Adipocyte (in vitro differentiated cells): ENCODE data around the gene OR9Q1.

Source experiments
- DNase-seq: peaks from one replicate; pipeline ENCODE4 v3.0.0-alpha.2; 2015; ENCODE audit warnings: low read depth
- H3K27me3 ChIP-seq: replicated peaks from 2 replicates; pipeline ENCODE4 v1.7.0; 2013; ENCODE audit warnings: mild to moderate bottlenecking, low read length, moderate library complexity; ENCODE audit not compliant: control insufficient read depth, insufficient read depth
- H3K36me3 ChIP-seq: 2 replicates; pipeline ENCODE4 v1.7.0; 2013; ENCODE audit warnings: low read length, mild to moderate bottlenecking, moderate library complexity; ENCODE audit not compliant: control insufficient read depth, insufficient read depth, severe bottlenecking
- H3K4me1 ChIP-seq: 2 replicates; pipeline ENCODE4 v1.7.0; 2013; ENCODE audit warnings: mild to moderate bottlenecking, low read length, moderate library complexity; ENCODE audit not compliant: control insufficient read depth, insufficient read depth
- H3K4me3 ChIP-seq: 2 replicates; pipeline ENCODE4 v1.7.0; 2013; ENCODE audit warnings: mild to moderate bottlenecking, low read length, moderate library complexity
- H3K9ac ChIP-seq: 2 replicates; pipeline ENCODE4 v1.7.0; 2013; ENCODE audit warnings: mild to moderate bottlenecking, low read length, moderate library complexity
- H3K9me3 ChIP-seq: 2 replicates; pipeline ENCODE4 v1.7.0; 2013; ENCODE audit warnings: mild to moderate bottlenecking, low read length, moderate library complexity; ENCODE audit not compliant: control insufficient read depth

The OR9Q1 gene

DNA sequence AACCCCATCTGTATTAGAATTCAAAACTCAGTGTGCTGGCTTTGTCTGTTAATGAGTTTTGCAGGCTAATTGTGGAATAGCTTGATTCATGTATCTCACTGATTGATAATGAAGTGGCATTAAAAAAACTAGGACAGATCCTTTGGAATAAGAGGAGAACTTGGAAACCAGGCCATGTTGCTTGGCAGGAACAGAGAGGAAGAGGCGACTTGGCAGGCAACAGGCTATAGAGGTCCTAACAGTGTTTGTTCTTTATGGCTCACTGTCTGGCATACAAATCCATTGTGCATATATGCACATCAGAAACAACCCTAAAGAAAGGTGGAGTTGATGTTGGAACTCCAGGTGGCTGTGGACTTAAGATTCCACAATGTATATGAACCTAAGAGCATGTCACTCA is 119.1 kb downstream of the OR9Q1 start:
- no peaks in the 10 kb centered on the region for H3K36me3 ChIP-seq
- H3K27me3 ChIP-seq: no peaks in the 10 kb centered on the region
- no peak overlapping the region for H3K4me3 ChIP-seq
- no peaks in the 10 kb centered on the region for H3K4me1 ChIP-seq
- no peak for DNase-seq
- no peak overlapping the region for H3K9ac ChIP-seq
- H3K9me3 ChIP-seq: no peaks in the 10 kb centered on the region

DNA sequence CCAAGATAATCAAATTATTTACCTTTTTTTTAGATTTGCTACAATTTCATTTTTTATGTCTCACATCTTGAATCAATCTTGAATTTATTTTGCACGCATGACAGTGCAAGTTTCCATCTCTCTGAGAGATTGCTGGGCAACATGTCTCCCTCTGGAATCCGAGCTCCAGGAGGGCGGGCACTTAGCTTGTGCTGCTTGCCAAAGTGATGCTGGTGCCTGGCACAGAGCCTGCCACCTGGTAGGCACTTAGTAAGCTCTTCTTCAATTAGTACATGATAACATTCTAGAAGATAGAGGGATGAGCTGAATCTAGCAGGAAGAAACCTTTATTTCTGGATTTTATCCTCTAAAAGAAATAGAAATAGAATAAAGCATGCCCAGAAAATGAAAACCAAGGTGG is 129.1 kb downstream of the OR9Q1 start:
- Histone ChIP-seq H3K4me3 (no peak overlapping the region), H3K36me3 (no peaks in the 10 kb centered on the region)

DNA sequence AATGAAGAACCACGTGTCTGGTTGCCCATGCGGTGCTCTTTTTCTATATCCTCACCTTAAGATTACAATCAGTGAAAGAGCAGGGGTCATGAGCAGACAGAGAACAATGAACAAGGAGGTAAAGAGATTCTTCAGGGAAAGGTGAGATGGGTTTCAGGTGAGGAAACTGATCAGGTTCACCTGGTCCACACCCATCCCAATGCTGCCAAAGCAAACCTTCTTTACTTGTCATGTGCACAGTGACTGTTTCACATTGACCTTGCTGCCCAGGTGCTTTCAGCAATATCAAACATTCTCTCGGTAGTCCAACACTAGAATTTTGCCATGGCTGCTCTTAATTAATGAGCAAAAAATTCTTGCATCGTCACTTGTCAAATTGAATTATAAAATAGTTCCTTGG is 140.7 kb downstream of the OR9Q1 start:
- no peak for DNase-seq
- no peaks in the 10 kb centered on the region for H3K9me3 ChIP-seq
- H3K27me3 ChIP-seq: no peaks in the 10 kb centered on the region
- H3K36me3 ChIP-seq: no peaks in the 10 kb centered on the region
- H3K4me1 ChIP-seq: no peaks in the 10 kb centered on the region
- H3K9ac ChIP-seq: no peak overlapping the region
- H3K4me3 ChIP-seq: no peak overlapping the region

More for the DNA sequence above, 129.1 kb downstream of the OR9Q1 start:
- Histone ChIP-seq H3K9ac (no peak overlapping the region), H3K27me3 (no peaks in the 10 kb centered on the region), H3K9me3 (no peaks in the 10 kb centered on the region), H3K4me1 (no peaks in the 10 kb centered on the region)
- DNase-seq: no peak

- H3K27me3 ChIP-seq: no peaks in the 10 kb centered on the region
- no peaks in the 10 kb centered on the region for H3K36me3 ChIP-seq
- no peaks in the 10 kb centered on the region for H3K4me1 ChIP-seq
- H3K4me3 ChIP-seq: no peak overlapping the region
- H3K9ac ChIP-seq: no peak overlapping the region
- H3K9me3 ChIP-seq: no peaks in the 10 kb centered on the region
- DNase-seq: no peak
Observed at GRCh38 chr11:58164990-58165389, 141.3 kb downstream of the OR9Q1 start.

DNA sequence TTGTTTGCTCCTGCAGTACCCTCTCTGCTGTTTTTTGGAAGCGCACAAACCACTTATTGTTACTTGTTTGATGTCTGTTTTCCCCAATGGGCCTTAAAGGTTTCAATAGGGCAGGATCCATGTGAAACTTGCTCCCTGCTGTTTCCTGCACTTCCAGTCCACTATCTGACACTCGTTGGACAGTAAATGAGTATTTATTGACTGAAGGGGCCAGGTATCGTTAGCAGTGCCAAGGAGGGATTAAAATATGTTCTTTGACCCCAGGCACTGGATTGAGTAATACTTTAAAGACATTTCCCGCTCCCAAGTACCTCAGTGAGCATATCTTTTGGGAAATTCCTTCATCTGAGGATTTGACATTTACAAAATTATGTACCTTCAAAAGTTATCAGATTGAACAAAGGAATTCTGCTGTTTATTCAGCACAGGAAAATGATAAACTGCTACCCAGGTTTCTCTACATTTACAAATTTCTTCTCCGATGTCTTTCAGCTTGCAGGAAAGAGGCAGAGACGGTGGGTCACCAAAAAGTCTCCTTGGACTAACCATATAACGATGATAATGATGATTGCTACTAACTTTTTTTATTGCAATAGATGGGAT is 141.9 kb downstream of the OR9Q1 start:
- H3K27me3 ChIP-seq: no peaks in the 10 kb centered on the region
- H3K4me3 ChIP-seq: no peak overlapping the region
- DNase-seq: no peak
- H3K4me1 ChIP-seq: no peaks in the 10 kb centered on the region
- no peaks in the 10 kb centered on the region for H3K36me3 ChIP-seq
- no peaks in the 10 kb centered on the region for H3K9me3 ChIP-seq
- H3K9ac ChIP-seq: no peak overlapping the region

GRCh38 chr11:58177409-58178054 is 153.9 kb downstream of the OR9Q1 start:
- Histone ChIP-seq H3K27me3 (no peaks in the 10 kb centered on the region), H3K4me3 (no peak overlapping the region), H3K9me3 (no peaks in the 10 kb centered on the region), H3K4me1 (no peaks in the 10 kb centered on the region), H3K36me3 (no peaks in the 10 kb centered on the region), H3K9ac (no peak overlapping the region)
- no peak for DNase-seq

DNA sequence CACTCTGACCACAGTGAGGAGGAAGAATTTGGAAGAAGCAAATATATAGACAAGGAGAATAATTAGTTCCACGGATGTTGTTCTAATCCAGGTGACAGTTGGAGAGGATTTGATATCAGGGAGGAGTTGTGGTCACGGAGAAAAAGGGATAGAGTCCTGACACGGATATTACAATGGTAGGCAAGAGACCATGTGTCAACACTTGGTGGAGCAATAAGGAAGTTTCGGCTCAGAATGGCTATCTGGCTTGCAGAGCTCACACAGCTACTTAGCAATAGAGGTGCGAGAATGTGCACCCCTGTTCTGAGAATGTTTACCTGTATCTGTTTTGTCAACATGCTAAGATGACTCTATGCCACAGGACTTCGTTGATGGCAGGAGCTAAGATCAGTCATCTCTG is 154.8 kb downstream of the OR9Q1 start:
- no peaks in the 10 kb centered on the region for H3K36me3 ChIP-seq
- H3K27me3 ChIP-seq: no peaks in the 10 kb centered on the region
- no peak overlapping the region for H3K4me3 ChIP-seq
- no peak overlapping the region for H3K9ac ChIP-seq
- no peaks in the 10 kb centered on the region for H3K4me1 ChIP-seq
- no peaks in the 10 kb centered on the region for H3K9me3 ChIP-seq
- no peak for DNase-seq

DNA sequence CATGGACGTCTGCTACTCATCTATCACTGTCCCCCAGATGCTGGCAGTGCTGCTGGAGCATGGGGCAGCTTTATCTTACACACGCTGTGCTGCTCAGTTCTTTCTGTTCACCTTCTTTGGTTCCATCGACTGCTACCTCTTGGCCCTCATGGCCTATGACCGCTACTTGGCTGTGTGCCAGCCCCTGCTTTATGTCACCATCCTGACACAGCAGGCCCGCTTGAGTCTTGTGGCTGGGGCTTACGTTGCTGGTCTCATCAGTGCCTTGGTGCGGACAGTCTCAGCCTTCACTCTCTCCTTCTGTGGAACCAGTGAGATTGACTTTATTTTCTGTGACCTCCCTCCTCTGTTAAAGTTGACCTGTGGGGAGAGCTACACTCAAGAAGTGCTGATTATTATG is 156.0 kb downstream of the OR9Q1 start:
- Histone ChIP-seq H3K9ac (no peak overlapping the region), H3K4me3 (no peak overlapping the region), H3K4me1 (no peaks in the 10 kb centered on the region), H3K27me3 (no peaks in the 10 kb centered on the region), H3K36me3 (no peaks in the 10 kb centered on the region), H3K9me3 (no peaks in the 10 kb centered on the region)
- DNase-seq: no peak

GRCh38 chr11:58186938-58187337 is 163.3 kb downstream of the OR9Q1 start:
- DNase-seq: no peak
- no peaks in the 10 kb centered on the region for H3K36me3 ChIP-seq
- no peaks in the 10 kb centered on the region for H3K27me3 ChIP-seq
- no peak overlapping the region for H3K4me3 ChIP-seq
- no peak overlapping the region for H3K9ac ChIP-seq
- no peaks in the 10 kb centered on the region for H3K4me1 ChIP-seq
- H3K9me3 ChIP-seq: no peaks in the 10 kb centered on the region

DNA sequence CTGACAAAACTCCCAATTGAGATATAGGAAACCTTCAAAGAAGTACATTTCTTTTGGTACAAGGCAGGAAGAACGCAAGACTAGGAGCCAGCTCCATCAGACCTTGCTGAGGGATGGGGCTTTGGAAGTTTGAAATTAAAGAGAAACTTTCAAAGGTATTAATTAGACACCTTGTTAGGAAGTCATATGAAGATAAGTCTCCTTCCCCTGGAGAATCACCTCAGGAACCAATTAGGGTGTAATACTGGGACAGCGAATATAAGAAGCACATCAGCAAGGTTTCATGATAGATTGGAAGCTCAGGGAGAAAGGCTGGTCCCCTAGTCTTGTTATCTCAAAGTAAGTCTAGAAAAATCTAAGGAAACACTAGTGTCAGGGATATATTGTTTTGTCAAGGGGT is 165.1 kb downstream of the OR9Q1 start, which contains the start of gene OR9Q2:
Gene OR9Q2 (plus strand): TSS at position 301 of the 400 bp plus-strand sequence. CDS start 1,421 bp downstream, outside the sequence.
- H3K27me3 ChIP-seq: no peaks in the 10 kb centered on the region

GRCh38 chr11:58192229-58192628 is 168.5 kb downstream of the OR9Q1 start:
- no peak for DNase-seq
- Histone ChIP-seq H3K9ac (no peak overlapping the region), H3K27me3 (no peaks in the 10 kb centered on the region), H3K36me3 (no peaks in the 10 kb centered on the region), H3K9me3 (peaks cover 5% of the 10 kb centered on the region), H3K4me1 (no peaks in the 10 kb centered on the region), H3K4me3 (no peak overlapping the region)

More for the DNA sequence above, 165.1 kb downstream of the OR9Q1 start, which contains the start of gene OR9Q2:
- H3K9me3 ChIP-seq: no peaks in the 10 kb centered on the region
- H3K4me3 ChIP-seq: no peak within 1 kb of the TSS
- no peak for DNase-seq
- H3K36me3 ChIP-seq: no peaks in the 10 kb centered on the region
- H3K4me1 ChIP-seq: no peaks in the 10 kb centered on the region
- no peak within 1 kb of the TSS for H3K9ac ChIP-seq

GRCh38 chr11:58193391-58193790 is 169.7 kb downstream of the OR9Q1 start:
- no peaks in the 10 kb centered on the region for H3K27me3 ChIP-seq
- no peak overlapping the region for H3K4me3 ChIP-seq
- no peak overlapping the region for H3K9ac ChIP-seq
- no peaks in the 10 kb centered on the region for H3K4me1 ChIP-seq
- DNase-seq: no peak
- peaks cover 13% of the 10 kb centered on the region for H3K9me3 ChIP-seq
- no peaks in the 10 kb centered on the region for H3K36me3 ChIP-seq
